Mucosa of descending colon (tissue), 3 donors: Measurements from ENCODE around the gene HDHD5. TPM values are rescaled to one million over a fixed set of nuclear protein-coding genes. Genes with fewer than 3 reads are reported as not detected.
A peak's percentile ranks its signal among the peaks of the same experiment; 100 is the strongest.

Experiments
- ATAC-seq: fragments of 200-7000 bp; cut with Tn5 transposase; one replicate; pipeline ENCODE4 v1.9.1; 2020; ENCODE audit warnings: mild to moderate bottlenecking, moderate library complexity
- DNase-seq, 3 donors: peaks; one replicate each; pipeline ENCODE4 v3.0.0-alpha.2; 2020
- H3K36me3 ChIP-seq: fragments of 200-600 bp; one replicate; pipeline ENCODE4 v1.8.0; 2021; ENCODE audit warnings: low read depth, mild to moderate bottlenecking
- H3K4me1 ChIP-seq: fragments of 200-600 bp; one replicate; pipeline ENCODE4 v1.8.0; 2021; ENCODE audit warnings: low read depth, mild to moderate bottlenecking
- H3K4me3 ChIP-seq: fragments of 200-600 bp; one replicate; pipeline ENCODE4 v1.8.0; 2021; ENCODE audit warnings: mild to moderate bottlenecking
- H3K9me3 ChIP-seq: fragments of 200-600 bp; one replicate; pipeline ENCODE4 v1.8.0; 2021; ENCODE audit warnings: mild to moderate bottlenecking
- intact Hi-C, 2 donors: fragments of 100-400 bp; cut with DNase I in 1 of 2; cut with micrococcal nuclease in 1 of 2; formaldehyde crosslinking; loops; one replicate each; pipeline versions ENCODE4 v1.11.0 to v1.11.1; 2022; cut with DNase I, micrococcal nuclease
- total RNA-seq, 3 donors: library from RNA; stranded (reverse); fragmentation: NEBNext Ultra II Directional in 2 of 3; extraction: Animal tissue kit (Norgen Biotek cat#: 25700) in 2 of 3; gene quantifications; one replicate each; pipeline versions ENCODE4 v1.2.1 to v1.2.4, GENCODE V29; 2021 to 2023
- TF ChIP-seq, protein P1 (sequence below): fragments of 200-600 bp; IDR thresholded peaks from one replicate; pipeline ENCODE4 v1.8.0; 2022; ENCODE audit warnings: antibody characterized with exemption, mild to moderate bottlenecking
- donor health status: DM: no; HTN: no; CAD: no; lungs with moderate emphysema.
- donor health status: DM: no; HTN: no; CAD: no.
- donor health status: DM: no; HTN: yes; CAD: no.

The HDHD5 gene
- total RNA-seq, 3 donors from 2014 or later = 31.0 to 36.1 (median 32.6) TPM

- Histone ChIP-seq H3K4me1 (no peaks in the 10 kb centered on the region), H3K9me3 (no peaks in the 10 kb centered on the region), H3K36me3 (peaks cover 9% of the 10 kb centered on the region), H3K4me3 (no peak overlapping the region)
- DNase-seq (no peak), ATAC-seq (peak; percentile 17)
- intact Hi-C loops = no loop called here
- TF ChIP-seq, protein P1, sequence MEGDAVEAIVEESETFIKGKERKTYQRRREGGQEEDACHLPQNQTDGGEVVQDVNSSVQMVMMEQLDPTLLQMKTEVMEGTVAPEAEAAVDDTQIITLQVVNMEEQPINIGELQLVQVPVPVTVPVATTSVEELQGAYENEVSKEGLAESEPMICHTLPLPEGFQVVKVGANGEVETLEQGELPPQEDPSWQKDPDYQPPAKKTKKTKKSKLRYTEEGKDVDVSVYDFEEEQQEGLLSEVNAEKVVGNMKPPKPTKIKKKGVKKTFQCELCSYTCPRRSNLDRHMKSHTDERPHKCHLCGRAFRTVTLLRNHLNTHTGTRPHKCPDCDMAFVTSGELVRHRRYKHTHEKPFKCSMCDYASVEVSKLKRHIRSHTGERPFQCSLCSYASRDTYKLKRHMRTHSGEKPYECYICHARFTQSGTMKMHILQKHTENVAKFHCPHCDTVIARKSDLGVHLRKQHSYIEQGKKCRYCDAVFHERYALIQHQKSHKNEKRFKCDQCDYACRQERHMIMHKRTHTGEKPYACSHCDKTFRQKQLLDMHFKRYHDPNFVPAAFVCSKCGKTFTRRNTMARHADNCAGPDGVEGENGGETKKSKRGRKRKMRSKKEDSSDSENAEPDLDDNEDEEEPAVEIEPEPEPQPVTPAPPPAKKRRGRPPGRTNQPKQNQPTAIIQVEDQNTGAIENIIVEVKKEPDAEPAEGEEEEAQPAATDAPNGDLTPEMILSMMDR = no peak
Measured at GRCh38 chr22:17106161-17106784, 52.8 kb downstream of the HDHD5 start.

- DNase-seq = no peak
- H3K9me3 ChIP-seq = no peaks in the 10 kb centered on the region
Measured at GRCh38 chr22:17105143-17106129, 53.6 kb downstream of the HDHD5 start.

GRCh38 chr22:17104336-17104935 is 54.6 kb downstream of the HDHD5 start:
- ATAC-seq (no peak), DNase-seq (no peak)
- peaks cover 9% of the 10 kb centered on the region for H3K36me3 ChIP-seq
- peaks cover 2% of the 10 kb centered on the region for H3K4me1 ChIP-seq
- TF ChIP-seq, protein P1 = no peak
- intact Hi-C loops = no loop called here
- H3K9me3 ChIP-seq = no peaks in the 10 kb centered on the region
- no peak overlapping the region for H3K4me3 ChIP-seq

More at GRCh38 chr22:17105143-17106129, 53.6 kb downstream of the HDHD5 start:
- H3K36me3 ChIP-seq = peaks cover 9% of the 10 kb centered on the region
- ATAC-seq = no peak
- TF ChIP-seq, protein P1 = no peak
- intact Hi-C loops = no loop called here
- peaks cover 2% of the 10 kb centered on the region for H3K4me1 ChIP-seq
- no peak overlapping the region for H3K4me3 ChIP-seq

DNA sequence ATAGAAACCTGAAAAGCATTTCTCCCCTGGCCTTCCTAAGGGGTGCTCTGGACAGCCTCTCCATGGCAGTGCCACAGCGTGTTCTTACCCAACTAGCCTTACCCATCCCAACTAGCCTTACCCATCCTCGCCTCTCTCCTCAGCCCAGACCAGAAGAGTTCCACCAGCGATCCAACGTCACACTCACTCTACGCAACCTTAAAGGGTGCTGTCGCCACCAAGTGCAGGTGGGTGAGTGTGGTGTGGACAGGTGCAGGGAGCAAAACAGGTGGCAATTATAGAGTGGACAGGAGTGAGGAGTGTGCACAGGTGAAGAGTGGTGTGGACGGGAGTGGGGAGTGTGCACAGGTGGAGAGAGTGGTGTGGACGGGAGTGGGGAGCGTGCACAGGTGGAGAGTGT is 55.7 kb downstream of the HDHD5 start:
- no peak for ATAC-seq
- no peak for DNase-seq
- intact Hi-C loops = no loop called here
- Histone ChIP-seq H3K9me3 (no peaks in the 10 kb centered on the region), H3K4me3 (no peak overlapping the region), H3K36me3 (peaks cover 9% of the 10 kb centered on the region), H3K4me1 (peaks cover 2% of the 10 kb centered on the region)
- TF ChIP-seq, protein P1 = no peak

GRCh38 chr22:17102297-17102667 is 56.8 kb downstream of the HDHD5 start:
- Histone ChIP-seq H3K36me3 (peaks cover 8% of the 10 kb centered on the region), H3K4me1 (peaks cover 2% of the 10 kb centered on the region), H3K9me3 (no peaks in the 10 kb centered on the region), H3K4me3 (no peak overlapping the region)
- DNase-seq (no peak), ATAC-seq (no peak)
- TF ChIP-seq, protein P1 = no peak
- intact Hi-C loops = no loop called here
